ENCODE data around the gene APC2.
"Not testable (repeated sequence)": the region's sequence is repeated elsewhere in the genome, so short reads cannot be mapped to it uniquely, and the experiment has no call there.

APC2 gene

DNA sequence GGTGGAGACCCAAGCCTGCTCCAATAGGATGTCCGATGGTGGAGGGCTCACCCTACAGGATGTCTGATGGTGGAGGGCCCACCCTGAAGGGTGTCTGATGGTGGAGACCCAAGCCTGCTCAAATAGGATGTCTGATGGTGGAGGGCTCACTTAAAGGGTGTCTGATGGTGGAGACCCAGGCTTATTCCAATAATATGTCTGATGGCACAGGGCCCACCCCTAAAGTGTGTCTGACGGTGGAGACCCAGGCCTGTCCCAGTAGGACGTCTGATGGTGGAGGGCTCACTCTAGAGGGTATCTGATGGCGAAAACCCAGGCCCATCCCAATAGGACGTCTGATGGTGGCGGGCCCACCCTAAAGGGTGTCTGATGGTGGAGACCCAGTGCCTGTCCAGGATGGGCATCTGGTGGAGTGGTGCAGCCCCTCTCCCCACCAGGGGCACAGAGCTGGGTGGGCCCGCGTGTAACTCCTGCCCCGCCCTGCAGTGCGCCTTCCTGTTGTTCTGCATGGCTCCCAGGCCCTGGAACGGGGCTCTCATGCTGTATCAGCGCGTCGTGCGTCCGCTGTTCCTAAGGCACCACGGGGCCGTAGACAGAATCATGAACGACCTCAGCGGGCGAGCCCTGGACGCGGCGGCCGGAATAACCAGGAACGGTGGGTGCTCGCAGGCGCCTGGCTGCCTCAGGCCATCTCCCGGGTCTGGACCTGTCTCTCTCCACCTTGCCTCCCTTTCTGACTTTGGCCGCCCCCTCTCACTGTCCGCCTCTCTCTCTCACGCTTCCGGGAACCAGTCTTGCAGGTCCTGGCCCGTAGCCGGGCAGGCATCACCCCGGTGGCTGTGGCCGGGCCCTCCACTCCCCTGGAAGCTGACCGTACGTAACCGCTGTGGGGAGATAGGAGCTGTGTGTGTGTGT is 46.1 kb downstream of the APC2 start:
- DNase-seq (ENCODE audit: low spot score), result no peak

DNA sequence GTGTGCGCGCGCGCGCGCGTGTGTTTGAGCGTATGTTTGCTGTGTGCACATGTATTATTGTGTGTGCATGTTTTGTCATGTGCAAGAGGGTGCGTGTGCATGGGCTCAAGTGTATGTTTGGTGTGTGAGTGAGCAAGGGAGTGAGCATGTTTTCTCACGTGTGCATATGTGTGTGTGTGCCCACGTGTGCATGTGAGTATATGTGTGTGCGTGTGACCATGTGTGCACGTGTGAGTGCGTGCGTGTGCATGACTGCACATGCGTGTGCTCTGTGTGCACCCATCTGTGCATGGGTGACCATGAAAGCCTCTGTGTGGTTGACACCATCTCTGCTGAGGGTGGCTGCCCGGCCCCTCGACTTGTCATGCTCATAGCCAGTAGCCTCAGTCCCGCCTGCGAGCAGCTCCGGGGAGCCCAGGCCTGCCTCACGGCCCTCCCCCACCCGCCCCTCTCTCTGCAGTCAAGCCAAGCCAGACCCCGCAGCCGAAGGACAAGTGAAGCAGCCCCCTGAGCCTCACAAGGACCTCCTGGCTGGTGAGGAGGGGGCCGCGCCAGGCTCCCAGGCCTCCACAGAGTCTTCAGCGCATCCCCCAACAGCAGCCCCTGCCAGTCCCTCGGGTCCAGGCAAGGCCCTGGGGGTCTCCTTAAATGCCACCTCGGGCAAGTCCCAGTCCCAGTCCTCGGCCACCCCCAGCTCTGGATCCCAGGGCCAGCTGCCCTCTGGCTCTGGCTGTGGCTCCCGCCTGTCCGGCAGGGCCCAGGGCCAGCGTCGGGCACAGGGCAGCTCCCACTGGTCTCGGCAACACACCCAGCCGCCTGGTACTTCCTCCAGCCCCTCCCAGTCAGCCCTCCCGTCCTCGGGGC is 47.0 kb downstream of the APC2 start:
- no peak for DNase-seq (ENCODE audit: low spot score)

DNA sequence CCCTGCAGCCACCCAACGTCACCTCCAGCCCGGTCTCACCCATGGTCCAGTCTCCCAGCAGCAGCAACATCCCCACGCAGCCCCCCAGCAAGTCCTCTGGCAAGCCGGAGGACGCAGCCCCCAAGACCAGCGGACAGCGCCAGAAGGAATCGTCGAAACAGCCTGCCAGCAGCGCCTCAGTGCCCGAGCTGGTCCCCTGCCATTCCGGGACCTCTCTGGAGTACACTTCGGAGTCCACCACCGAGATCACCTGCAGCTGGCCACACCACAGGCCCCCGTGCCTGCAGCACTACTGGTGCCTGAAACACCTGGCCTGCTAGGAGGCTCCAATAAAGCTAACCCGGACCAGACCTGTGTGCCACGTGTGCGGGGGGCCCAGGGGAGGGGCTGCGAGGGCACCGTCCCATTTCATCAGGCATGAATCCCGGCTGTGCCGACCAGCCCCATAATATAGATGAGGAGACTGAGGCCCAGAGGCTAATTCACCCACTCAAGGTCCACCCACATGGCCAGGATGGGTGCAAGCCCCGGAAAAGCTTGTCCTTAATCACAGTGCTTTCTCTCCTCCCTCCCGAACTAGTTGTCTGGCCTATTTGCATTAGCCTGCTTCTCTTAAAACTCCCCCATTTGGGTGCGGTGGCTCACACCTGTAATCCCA is 47.8 kb downstream of the APC2 start:
- no peak for DNase-seq (ENCODE audit: low spot score)

DNA sequence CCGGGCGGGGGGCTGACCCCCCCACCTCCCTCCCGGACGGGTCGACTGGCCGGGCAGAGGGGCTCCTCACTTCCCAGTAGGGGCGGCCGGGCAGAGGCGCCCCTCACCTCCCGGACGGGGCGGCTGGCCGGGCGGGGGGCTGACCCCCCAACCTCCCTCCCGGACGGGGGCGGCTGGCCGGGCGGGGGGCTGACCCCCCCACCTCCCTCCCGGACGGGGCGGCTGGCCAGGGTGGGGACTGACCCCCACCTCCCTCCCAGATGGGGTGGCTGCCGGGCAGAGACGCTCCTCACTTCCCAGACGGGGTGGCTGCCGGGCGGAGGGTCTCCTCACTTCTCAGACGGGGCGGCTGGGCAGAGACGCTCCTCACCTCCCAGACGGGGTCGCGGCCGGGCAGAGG is 49.3 kb downstream of the APC2 start:
- DNase-seq (ENCODE audit: low spot score), result not testable (repeated sequence)

DNA sequence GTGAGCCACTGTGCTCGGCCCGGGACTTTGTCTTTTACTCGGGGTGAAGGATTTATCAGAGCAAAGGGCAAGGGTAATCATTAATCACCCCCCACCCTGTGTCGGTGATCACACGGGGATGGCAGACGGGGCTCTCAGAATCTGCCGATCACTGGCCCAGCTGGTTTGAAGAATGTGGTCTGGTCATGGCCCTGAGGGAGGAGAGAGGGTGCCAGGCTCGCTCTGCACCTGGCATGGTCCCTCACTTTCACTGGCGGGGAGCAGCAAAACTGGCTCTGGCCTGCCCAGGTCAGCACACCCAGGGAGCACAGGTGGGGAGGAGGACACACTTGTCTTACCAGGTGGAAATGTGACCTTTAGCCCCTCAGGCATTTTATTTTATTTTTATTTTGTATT is 51.3 kb downstream of the APC2 start:
- DNase-seq (ENCODE audit: low spot score), result no peak

DNA sequence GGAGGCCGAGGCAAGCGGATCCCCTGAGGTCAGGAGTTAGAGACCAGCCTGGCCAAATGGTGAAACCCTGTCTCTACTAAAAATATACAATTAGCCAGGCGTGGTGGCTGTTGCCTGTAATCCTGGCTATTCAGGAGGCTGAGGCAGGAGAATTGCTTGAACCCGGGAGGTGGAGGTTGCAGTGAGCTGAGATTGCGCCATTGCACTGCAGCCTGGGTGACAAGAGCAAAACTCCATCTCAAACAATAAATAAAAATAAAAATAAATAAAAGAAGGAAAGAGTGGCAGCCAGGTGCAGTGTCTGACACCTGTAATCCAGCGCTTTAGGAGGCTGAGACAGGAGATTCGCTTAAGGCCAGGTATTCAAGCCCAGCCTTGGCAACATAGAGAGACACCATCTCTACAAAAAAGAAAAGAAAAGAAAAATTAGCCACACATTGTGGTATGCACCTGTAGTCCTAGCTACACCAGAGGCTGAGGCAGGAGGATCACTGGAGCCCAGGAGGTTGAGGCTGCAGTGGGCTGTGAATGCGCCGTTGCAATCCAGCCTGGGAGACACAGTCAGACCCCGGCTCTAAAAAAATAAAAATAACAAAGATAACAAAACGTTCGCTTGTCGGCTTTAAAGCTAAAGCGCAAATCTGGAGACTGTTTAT is 52.6 kb downstream of the APC2 start:
- no peak for DNase-seq (ENCODE audit: low spot score)

DNA sequence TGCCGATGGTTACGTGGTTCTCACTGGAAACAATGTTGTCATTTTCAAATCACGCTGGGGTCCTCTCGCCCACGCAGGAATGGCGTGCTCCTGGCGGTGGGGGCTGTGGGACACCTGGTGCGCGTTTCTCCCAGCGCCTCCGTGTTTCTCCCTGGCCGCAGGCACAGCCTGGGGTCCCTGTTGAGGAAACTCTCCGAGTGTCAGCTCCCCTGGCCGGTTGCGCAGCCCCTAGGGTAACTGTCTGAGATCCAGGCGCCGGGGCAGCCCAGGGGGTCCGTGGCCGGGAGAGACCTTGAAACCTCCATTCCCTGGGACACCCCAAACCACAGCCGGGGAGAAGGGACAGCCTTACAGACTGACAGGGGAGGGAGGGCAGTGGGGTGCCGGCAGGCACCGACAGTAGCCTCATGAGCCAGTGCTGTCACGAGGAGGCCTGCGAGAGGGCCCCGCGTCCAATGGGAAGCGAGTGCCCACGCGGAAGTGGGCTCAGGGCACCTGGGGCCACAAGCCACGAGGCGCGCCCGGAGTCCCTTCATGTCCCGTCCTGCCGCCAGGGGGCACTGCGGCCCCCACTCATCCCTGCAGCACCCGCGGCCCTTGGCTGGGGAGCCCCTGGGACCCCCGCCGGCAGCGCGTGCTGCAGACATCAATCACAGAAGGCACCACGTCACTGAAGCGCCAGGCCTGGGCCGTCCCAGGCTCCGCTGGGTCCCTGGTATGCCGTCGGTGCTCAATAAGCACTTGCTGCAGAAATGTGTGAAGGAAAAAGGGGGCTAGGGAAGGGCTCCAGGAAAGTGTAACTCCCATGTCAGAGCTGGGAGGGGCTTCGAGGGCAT is 53.4 kb downstream of the APC2 start:
- DNase-seq (ENCODE audit: low spot score), result peak; percentile 69

DNA sequence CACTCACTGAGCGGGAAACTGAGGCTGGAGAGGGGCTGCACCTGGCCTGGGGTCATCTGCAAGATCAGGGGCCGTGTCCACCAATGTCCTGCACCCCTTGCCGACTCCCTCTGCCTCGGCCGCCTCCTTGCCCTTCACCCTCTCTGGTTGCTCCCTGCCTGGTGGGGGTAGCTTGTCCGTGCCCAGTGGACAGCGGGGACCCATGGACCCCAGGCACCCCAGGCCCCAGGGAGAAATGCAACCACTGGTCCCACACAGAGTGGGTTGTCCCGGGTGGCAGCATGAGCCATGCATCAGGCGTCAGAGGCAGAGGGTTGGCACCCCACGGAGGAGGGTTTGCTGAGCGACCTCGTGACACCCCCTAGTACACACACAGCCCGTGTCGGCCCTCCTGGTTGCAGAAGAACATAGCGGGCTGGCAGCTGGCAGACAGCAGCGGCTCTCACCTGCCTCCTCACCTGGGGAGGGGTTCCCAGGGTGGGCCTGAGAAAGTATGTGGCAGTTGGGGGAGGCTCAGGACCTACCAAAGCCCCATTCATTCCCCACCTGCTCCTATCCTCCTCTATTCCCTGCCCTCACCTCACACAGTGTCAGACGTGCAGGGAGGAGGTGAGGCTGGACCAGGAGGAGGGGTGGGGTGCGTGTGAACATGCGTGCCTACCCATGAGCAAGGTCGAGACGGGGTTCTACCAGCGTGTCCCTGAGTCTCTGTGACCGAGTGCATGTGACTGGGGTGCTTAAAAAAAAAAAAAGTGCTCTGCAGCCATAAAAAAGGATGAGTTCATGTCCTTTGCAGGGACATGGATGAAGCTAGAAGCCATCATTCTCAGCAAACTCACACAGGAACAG is 54.2 kb downstream of the APC2 start:
- DNase-seq (ENCODE audit: low spot score), result no peak

DNA sequence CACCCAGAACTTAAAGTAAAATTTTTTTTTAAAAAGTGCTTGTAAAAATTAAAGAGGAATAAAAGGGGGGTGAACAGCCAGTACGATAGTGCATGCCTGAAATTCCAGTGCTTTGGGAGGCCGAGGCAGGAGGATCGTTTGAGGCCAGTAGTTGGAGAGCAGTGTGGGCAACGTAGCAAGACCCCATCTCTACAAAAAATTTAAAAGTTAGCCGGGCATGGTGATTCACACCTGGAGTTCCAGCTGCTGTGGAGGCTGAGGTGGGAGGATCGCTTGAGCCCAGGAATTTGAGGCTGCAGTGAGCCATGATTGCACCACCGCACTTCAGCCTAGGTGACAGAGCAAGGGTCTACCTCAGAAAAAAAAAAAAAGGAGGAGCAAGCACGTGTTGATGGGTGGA is 55.1 kb downstream of the APC2 start:
- no peak for DNase-seq (ENCODE audit: low spot score)

DNA sequence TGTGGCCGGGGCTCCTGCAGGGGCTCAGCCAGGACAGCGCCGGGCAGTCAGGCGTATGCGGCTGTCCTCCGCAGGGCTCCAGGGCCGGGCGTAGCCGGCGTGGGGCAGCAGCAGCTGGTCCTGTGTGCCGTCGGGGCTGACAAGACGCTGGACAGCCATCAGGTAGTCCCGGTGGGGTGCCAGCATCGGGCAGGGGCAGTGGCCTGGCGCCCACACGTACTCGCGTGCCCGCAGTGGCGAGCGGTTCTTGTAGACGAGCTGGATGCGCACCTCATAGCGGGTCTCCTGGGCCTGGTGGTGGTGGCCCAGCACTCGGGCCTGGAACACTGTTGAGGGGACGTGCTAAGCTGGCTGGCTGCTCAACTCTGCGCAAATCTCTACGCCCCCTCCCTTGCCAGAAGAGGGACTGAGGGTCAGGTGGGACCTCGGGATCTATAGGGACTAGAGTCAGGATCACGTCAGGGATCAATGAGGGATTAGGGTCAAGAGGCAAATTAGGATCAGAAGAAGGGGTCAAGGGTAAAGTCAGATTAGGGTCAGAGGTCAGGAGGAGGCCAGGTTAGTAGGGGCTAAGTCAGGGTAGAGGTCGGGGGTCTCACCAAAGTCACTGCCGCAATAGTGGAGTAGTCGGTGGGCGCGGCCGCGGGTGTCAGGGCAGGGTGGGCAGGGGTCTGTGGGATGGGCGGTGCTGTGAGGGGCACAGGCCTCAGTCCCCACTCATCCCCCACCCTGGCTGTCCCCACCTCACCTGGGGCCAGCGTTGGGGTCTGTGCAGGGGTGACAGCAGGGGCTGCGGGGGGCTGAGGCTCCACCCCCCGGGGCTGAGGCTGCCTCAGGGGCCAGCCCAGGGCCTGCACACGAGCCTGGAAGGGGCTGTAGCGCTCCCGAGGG is 56.3 kb downstream of the APC2 start:
- no peak for DNase-seq (ENCODE audit: low spot score)

DNA sequence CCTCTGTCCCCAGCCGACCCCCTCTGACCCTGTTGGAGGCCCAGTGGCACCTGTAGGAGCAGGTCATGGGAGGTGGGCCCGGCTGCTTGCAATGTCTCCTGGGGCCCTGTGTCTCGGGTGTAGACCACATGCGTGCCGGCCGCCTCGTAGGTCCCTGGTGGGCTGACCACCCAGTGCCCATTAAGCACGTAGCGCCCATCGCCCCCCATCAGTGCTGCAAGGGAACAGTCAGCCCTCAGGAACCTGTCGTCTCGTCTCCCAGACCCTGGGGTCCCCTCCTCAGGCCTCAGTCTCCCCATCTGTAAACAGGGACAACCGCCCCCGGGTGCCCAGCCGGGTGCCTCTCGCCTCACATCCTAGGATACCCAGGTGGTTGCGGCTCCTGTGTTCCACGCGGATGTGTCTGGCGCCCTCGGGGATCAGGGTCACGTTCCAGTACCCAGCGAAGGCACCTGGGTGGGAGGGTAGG is 57.3 kb downstream of the APC2 start:
- DNase-seq (ENCODE audit: low spot score), result no peak

DNA sequence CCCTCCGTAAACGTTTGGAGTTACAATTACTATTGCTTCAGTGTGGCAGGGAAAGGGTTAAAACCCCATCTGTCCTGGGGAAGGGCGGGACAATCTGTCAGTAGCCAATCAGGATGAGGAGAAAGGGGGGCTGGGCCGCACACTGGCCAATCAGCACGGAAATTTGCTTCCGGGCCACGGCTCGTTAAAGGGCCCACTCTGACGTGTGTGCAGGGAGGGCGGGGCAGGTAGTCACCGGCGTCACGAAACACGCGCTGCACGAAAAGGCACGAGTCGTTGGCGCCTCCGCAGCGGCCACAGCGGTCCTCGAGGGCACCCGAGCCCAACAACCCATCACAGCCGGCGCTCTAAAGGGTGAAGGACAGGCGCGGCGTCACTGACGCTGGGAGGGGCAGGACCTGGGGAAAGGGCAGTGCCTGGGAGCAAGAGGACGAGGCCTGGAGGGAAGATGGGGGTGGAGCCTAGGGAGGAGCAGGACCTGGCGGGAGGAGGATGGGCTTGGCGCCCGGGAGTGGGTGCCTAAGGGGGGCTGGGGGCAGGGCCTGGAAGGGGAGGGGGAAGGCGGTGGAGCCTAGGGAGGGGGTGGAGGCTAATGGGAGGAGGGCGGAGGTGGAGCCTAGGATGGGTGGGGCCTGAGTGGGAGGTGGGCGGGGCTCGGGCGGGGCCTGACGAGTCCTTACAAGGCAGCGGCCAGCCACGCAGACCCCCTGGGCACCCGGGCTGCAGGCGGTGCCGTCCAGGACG is 58.0 kb downstream of the APC2 start:
- peak; percentile 89 for DNase-seq (ENCODE audit: low spot score)

DNA sequence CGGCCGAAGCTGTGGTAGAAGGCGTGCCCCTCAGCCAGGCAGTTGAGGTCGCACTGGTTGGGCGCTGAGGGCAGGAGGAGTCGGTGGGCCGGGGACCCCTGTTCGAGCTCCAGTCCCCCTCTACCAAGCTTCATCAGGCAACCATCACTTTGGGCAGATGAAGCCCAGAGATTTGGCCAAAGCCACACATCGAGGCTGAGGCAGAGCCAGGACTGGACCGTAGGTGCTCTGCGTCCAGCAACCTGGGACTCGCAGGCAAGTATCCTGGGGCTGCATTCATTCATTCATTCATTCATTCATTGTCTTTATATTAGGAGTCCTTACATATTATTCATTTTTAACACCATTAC is 58.6 kb downstream of the APC2 start:
- DNase-seq (ENCODE audit: low spot score), result no peak

DNA sequence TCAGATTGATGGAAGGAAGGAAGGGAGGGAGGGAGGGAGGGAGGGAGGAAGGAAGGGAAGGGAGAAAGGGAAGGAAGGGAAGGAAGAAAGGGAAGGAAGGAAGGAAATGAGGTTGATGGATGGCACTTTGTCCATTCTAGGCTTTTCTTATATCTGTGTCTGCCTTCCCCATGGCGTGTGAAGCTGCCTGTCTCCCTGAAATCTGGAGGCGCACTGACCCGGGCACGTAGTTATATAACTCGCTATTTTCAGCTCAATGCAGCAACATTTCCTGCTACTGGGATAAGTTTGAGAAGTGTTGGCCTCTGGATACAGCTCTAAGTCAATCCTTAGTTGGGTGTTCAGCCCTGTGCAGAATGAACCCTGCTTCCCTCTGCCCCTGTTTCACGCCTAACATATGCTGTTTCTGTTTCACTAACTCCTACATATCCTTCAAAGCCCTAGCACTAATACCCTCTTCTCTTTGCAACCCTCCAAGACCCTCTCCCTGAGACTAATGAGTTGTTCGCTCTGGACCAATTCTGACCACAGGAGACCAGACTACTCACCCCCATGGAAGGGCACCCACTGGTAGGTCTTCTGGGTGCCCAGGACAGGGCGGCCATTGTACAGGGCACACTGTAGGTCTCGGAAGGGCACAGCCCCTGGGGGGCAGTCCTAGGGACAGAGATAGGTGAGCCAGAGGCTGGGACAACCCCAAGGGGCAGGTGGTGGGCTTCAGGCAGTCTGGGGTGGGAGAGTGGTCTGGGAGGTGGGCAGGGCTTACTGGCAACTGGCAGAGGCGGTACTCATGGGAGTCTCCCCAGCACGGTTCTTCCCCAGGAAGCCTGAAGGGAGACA is 59.9 kb downstream of the APC2 start:
- no peak for DNase-seq (ENCODE audit: low spot score)

DNA sequence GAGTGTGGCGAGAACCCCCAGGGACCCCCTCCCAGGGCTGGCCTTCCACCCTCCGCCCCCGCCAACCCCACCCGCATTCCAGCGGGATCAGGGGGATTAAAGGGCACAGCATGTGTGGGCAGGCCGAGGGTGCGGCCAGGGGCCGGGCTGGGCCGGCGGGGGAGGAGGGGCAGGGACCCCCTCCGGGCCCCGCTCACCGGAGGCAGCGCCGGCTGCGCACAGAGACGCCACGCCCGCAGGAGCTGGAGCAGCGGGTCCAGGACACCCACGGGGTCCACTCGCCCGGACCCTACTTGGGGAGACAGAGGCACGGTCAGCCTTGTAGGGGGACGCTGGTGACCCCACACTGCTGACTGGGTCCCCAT is 60.5 kb downstream of the APC2 start:
- DNase-seq (ENCODE audit: low spot score), result no peak

DNA sequence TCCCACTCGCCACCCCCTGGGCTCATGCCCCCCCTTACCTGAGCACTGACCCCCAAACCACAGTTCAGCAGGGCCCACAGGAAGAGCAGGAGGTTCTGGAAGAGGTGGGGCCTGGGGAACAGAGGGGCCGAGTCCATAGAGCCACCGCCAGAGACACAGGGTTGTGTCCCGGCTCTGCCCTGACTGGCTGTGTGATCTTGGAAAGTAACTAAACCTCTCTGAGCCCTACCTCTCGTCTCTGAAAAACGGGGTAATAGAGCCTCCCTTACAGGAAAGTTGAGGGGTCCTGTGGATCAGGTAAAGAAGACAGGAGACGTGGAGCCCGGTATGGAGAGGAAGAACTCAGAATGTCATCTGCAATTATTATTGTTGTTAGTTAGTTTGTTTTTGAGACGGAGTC is 60.9 kb downstream of the APC2 start:
- no peak for DNase-seq (ENCODE audit: low spot score)

Data from activated CD4-positive, alpha-beta T cell treated with anti-CD3 and anti-CD28 coated beads, Interleukin-2, Interleukin-4, amounts not matched to agents 100 ng/mL and 50 ng/mL, durations not matched to agents 16 hours and 8 hours (primary cell).